Articular chondrocyte of knee joint (primary cell): ENCODE data around the gene NBEA. TPM values are rescaled to one million over a fixed set of nuclear protein-coding genes. Genes with fewer than 3 reads are reported as not detected.

ENCODE experiments used
- small RNA-seq: library from RNA; depleted of rRNA; stranded (forward); fragments of <200 nt; gene quantifications from one replicate; pipeline ENCODE3, GENCODE V24; 2012
- total RNA-seq: library from RNA; depleted of rRNA; stranded (reverse); fragments of >200 nt; gene quantifications from 2 replicates; pipeline ENCODE4 v1.2.3, GENCODE V29; 2012

Gene NBEA, protein sequence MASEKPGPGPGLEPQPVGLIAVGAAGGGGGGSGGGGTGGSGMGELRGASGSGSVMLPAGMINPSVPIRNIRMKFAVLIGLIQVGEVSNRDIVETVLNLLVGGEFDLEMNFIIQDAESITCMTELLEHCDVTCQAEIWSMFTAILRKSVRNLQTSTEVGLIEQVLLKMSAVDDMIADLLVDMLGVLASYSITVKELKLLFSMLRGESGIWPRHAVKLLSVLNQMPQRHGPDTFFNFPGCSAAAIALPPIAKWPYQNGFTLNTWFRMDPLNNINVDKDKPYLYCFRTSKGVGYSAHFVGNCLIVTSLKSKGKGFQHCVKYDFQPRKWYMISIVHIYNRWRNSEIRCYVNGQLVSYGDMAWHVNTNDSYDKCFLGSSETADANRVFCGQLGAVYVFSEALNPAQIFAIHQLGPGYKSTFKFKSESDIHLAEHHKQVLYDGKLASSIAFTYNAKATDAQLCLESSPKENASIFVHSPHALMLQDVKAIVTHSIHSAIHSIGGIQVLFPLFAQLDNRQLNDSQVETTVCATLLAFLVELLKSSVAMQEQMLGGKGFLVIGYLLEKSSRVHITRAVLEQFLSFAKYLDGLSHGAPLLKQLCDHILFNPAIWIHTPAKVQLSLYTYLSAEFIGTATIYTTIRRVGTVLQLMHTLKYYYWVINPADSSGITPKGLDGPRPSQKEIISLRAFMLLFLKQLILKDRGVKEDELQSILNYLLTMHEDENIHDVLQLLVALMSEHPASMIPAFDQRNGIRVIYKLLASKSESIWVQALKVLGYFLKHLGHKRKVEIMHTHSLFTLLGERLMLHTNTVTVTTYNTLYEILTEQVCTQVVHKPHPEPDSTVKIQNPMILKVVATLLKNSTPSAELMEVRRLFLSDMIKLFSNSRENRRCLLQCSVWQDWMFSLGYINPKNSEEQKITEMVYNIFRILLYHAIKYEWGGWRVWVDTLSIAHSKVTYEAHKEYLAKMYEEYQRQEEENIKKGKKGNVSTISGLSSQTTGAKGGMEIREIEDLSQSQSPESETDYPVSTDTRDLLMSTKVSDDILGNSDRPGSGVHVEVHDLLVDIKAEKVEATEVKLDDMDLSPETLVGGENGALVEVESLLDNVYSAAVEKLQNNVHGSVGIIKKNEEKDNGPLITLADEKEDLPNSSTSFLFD (N-terminal part only)
- 4.5 and 5.1 TPM in 2 replicates for total RNA-seq

DNA sequence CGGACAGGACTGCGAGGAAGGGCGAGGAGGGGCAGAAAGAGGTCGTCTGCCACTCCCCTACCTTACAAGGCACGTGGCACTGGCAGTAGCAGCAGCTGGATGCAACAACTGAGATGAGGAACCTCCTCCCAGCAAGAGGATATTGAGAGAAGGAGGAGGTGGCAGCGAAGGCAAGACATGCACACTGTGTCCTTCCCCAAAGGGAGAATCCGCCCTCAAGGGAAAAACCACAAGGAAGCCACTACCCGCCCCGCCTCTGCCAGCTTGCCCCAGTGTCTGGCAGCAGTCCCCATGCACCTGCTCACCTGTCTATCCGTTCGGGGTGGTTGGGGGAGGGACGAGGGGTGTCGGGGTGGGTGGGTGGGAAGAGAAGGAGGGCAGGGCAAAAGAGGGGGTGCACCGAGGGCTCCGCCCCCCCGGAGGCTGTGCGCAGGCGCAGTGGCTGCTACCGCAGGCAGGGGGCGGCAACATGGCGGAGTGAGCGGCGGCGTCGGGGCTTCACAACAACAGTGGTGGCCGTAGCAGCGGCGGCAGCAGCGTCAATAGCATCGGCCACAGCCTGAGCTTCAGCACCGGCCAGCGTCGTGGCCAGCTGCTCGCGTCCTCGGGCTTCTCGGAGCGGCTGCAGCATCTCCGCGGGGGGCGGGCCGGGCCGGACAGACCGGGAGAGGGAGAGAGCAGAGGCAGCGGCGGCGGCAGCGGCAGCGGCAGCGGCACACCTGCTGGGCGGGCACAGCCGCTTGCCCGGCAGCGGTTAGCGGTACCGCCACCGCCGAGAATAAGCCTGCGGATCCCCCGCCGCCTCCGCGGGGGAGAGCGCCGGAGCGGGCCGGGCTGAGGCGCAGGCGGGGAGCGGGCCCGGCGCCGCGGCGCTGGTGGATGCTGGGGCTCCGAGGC lies at the start of gene NBEA:
TSS of gene NBEA (plus strand) at position 436 of the 897 bp plus-strand sequence. CDS start 551 bp downstream, outside the sequence.

DNA sequence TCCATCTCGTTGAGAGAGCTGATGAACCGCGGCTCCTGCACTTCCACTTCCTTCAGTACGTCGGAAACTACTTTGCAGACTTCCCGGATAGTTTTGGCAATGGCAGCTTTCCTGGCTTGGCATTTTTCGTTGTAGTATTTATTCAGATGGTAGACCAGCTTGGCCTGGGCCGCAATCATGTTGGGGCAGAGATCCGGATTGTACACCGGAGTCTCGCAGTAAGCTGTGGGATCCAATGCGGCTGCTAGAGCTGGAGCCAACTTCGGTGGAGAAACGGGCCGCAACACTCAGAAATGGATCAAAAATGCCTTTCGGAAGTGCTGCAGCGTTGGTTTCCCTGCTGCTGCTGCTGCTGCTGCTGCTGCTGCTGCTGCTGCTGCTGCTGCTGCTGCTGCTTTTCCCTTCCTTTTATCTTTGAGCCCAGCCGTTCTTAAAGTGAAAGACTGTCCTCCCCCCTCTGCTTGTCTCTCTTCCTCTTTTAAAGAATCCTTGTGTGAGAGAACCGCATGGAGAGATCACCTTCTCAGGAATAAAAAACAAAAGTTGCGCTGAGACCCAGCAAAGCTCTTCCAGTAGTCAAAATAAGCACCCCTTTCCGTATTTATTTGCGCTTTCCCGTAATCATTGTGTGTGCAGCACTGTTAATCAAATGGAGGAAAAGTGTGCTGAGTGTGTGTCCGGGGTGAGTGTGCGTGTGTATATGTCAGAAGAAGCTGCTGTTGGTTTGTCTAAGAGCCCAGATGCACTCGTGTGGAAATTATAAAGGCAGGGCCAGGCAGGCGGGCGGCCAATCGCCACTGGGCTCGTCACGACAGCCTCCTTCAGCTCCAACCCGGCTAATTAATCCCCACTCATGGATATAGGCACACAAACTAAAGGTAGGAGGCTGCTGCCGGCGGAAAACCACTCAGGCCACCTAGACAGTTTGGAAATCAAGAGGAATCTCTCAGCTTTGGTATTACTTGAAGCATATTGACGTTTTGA lies 534.2 kb downstream of the NBEA start, which contains the start of gene MAB21L1:
TSS of gene MAB21L1 (minus strand) at position 730 of the 984 bp plus-strand sequence. CDS start at position 179, 551 bp downstream.

Small RNA genes lying within 50 kb of the gene (small RNA-seq; reads per million reads assigned to genes)
- not detected for gene RF00017
